Measurements from ENCODE around the gene VPS16.

- no peak for TF ChIP-seq CTCF (optimal IDR thresholded peaks at IDR 0.05 in 1 of 3, IDR thresholded peaks at IDR 0.05 in 1 of 3, conservative IDR thresholded peaks at IDR 0.05 in 1 of 3; ENCODE audit: extremely low read depth in 1 of 3, insufficient read depth in 2 of 3, low read length in 3 of 3)
- TF ChIP-seq EZH2 (IDR thresholded peaks at IDR 0.05; ENCODE audit: low read length) = no peak
Observed at GRCh38 chr20:2849529-2849928, 9.0 kb downstream of the VPS16 start.

All from keratinocyte (primary cell).